GM12872 (cell line): ENCODE results near the gene DOCK8.

Experiments used
- CTCF ChIP-seq: IDR thresholded peaks from 3 replicates; pipeline ENCODE4 v1.5.1; 2011; ENCODE audit warnings: low read depth, mild to moderate bottlenecking, low read length, moderate library complexity; ENCODE audit not compliant: insufficient read depth

The DOCK8 gene

DNA sequence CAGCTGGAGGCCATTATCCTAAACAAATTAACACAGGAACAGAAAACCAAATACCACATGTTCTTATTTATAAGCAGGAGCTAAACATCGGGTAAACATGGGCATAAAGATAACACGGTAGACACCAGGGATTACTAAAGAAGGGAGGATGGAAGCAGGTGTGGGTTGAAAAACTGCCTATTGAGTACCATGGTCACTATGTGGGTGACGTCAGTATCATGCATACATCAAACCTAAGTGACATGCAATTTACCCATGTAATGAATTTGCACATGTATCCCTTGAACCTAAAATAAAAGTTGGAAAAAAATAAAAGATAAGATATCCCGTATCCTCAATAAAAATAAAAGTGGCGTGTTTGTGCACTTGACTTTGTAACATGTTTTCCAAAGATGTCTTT, 88.8 kb downstream of the DOCK8 start:
- no peak for TF ChIP-seq CTCF

DNA sequence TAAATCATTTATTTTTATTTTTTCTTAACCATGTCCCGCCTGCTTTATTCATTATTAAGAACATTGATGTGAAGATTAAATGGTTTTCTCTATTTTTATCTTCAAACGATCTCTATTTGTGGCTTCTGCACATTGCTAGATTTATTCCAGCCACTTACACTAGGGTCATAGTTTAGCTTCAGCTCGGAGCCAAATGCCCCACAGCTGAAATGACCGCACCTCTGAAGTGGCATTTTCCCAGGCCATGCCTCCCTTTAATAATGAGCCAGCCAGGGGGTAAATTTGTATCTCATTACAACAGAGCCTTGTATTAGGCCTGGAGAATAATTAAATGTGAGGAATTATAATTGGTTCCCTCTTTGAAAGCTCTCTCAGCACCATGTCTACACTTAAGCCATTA, 89.4 kb downstream of the DOCK8 start:
- no peak for TF ChIP-seq CTCF

DNA sequence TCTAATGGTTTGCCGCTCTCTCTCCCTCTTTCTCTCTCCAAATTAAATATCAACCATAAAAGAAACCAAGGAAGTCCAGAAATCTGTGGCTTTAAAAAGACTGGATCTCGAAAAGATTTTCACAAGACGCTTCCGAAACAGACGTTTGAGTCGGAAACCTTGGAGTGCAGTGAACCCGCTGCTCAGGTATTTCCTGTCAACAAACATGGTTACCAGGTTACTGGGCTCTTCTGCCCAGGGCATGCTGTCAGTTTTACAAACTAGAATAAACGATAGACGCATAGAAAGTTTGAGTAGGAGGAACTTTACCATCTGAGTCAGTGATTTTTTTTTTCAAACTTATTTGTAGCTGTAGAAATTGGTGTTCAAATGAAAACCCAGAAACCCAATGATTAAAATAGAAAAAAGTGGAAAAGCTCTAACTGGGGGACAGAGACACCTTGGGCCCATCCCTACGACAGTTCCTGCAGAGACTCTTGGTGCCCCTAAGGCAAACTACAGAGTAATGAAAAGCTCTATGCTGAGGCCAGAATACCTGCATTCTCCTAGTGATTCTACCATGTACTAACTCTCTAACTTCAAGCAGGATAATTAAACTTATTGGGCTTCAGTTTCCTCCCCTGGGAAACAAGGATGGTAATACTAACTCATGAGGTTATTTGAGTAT, 90.0 kb downstream of the DOCK8 start:
- TF ChIP-seq CTCF: no peak

- TF ChIP-seq CTCF: peak; percentile 38
Observed at GRCh38 chr9:306907-307306, 92.2 kb downstream of the DOCK8 start.

DNA sequence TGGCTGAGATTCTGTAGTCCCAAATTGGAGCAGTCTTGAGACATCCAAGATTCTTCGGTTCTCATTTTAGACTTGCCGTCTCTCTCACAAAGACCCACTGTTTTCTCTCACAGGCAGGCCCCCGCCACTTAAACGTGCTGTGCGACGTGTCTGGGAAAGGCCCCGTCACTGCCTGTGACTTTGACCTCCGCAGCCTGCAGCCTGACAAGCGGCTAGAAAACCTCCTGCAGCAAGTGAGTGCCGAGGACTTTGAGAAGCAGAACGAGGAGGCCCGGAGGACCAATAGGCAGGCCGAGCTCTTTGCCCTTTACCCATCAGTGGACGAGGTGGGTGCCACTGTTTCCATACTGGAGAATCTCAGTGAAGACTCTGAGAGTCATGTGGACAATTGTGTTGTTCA, 97.2 kb downstream of the DOCK8 start:
- no peak for TF ChIP-seq CTCF

- TF ChIP-seq CTCF: no peak
Observed at GRCh38 chr9:312596-313320, 98.1 kb downstream of the DOCK8 start.

DNA sequence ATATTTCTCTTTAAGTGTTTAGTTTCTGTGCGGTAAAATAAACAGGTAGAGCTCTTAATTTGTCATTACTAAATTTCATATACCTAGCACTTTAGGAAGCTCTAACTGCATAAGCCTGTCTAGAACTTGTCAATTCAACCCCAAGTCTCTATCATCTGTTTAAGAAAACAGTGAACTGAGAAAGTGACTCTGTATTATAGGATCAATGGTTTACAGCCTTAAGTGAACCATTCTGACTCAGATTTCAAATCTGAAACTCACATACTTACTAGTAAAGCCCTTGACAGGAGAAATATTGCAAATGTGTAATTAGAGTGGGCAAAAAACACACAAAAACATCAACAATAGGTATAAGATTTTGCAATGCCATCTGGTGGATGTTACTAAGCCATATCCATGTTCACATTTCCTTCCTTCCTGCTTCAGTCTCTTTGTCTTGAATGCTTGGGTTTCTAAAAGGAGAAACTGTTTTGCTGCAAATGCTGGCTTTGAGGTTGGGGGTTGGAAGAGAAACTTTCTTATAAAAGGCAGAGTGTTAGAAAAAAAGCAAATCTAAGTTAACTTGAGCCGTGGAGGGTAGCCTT, 101.8 kb downstream of the DOCK8 start:
- no peak; the same call in 2 of the 3 replicates for TF ChIP-seq CTCF
